GM21367 (cell line): ENCODE data around the gene CC2D2A.
"Not testable (repeated sequence)": the region's sequence is repeated elsewhere in the genome, so short reads cannot be mapped to it uniquely, and the experiment has no call there.

Source experiments
- ATAC-seq: cut with Tn5 transposase; IDR thresholded peaks from one replicate; pipeline ENCODE4 v1.9.1; 2021; ENCODE audit not compliant: unreplicated experiment

The CC2D2A gene

GRCh38 chr4:15513545-15513944 lies 43.9 kb downstream of the CC2D2A start:
- no peak for ATAC-seq

GRCh38 chr4:15515106-15515505 lies 45.4 kb downstream of the CC2D2A start:
- ATAC-seq = no peak

GRCh38 chr4:15516494-15516893 lies 46.8 kb downstream of the CC2D2A start:
- ATAC-seq = no peak

GRCh38 chr4:15517681-15518080 lies 48.0 kb downstream of the CC2D2A start:
- ATAC-seq = not testable (repeated sequence)

GRCh38 chr4:15521442-15522039 lies 51.9 kb downstream of the CC2D2A start:
- ATAC-seq = no peak

GRCh38 chr4:15525080-15525479 lies 55.4 kb downstream of the CC2D2A start:
- ATAC-seq = no peak

- no peak for ATAC-seq
These were observed 57.4 kb downstream of the CC2D2A start for GRCh38 chr4:15526924-15527592.

GRCh38 chr4:15531792-15532191 lies 62.1 kb downstream of the CC2D2A start:
- ATAC-seq = no peak

GRCh38 chr4:15533817-15534216 lies 64.1 kb downstream of the CC2D2A start:
- no peak for ATAC-seq

- no peak for ATAC-seq
These were observed 65.9 kb downstream of the CC2D2A start for GRCh38 chr4:15535599-15535998.

- ATAC-seq = no peak
These were observed 67.1 kb downstream of the CC2D2A start for GRCh38 chr4:15536552-15537499.

- ATAC-seq = no peak
These were observed 72.3 kb downstream of the CC2D2A start for GRCh38 chr4:15541941-15542340.

GRCh38 chr4:15542760-15543159 lies 73.1 kb downstream of the CC2D2A start:
- ATAC-seq = no peak

- ATAC-seq = no peak
These were observed 74.0 kb downstream of the CC2D2A start for GRCh38 chr4:15543537-15544247.

- no peak for ATAC-seq
These were observed 74.6 kb downstream of the CC2D2A start for GRCh38 chr4:15544248-15544729.

GRCh38 chr4:15545371-15545770 lies 75.7 kb downstream of the CC2D2A start:
- ATAC-seq = no peak

- no peak for ATAC-seq
These were observed 77.7 kb downstream of the CC2D2A start for GRCh38 chr4:15547392-15547791.

- no peak for ATAC-seq
These were observed 80.8 kb downstream of the CC2D2A start for GRCh38 chr4:15550491-15550890.

GRCh38 chr4:15551740-15552446 lies 82.2 kb downstream of the CC2D2A start:
- ATAC-seq = no peak
